CD14-positive monocyte (primary cell): ENCODE data around the gene ADAMTS17. TPM values are rescaled to one million over a fixed set of nuclear protein-coding genes. Genes with fewer than 3 reads are reported as not detected.

ENCODE experiments used
- DNase-seq, 3 donors: peaks; one replicate each; pipeline ENCODE4 v3.0.0-alpha.2; 2011 to 2022
- H2AFZ ChIP-seq: 2 replicates; pipeline ENCODE4 v1.6.0; 2012; ENCODE audit warnings: mild to moderate bottlenecking, low read depth, low read length, inconsistent platforms; ENCODE audit not compliant: insufficient read depth, poor library complexity, severe bottlenecking
- H3K27ac ChIP-seq, 2 donors: 1 replicate in 1 of 2; 2 replicates in 1 of 2; pipeline ENCODE4 v1.5.1; 2012 to 2013; ENCODE audit warnings: low read length in 2 of 2, control low read depth in 1 of 2, inconsistent platforms in 1 of 2, low read depth in 1 of 2, mild to moderate bottlenecking in 1 of 2
- H3K27me3 ChIP-seq, 2 donors: one replicate each; pipeline versions ENCODE4 v1.6.0 to v1.6.1; 2011 to 2013; ENCODE audit warnings: low read length in 2 of 2; ENCODE audit not compliant: control insufficient read depth in 2 of 2, insufficient read depth in 2 of 2
- H3K36me3 ChIP-seq, 2 donors: replicated peaks in 1 of 2; 1 replicate in 1 of 2; 2 replicates in 1 of 2; pipeline versions ENCODE4 v1.5.1 to v1.6.1; 2012 to 2013; ENCODE audit warnings: low read length in 2 of 2, control low read depth in 1 of 2, inconsistent platforms in 1 of 2, mild to moderate bottlenecking in 1 of 2; ENCODE audit not compliant: insufficient read depth in 2 of 2, control insufficient read depth in 1 of 2
- H3K4me1 ChIP-seq, 2 donors: 1 replicate in 1 of 2; 2 replicates in 1 of 2; pipeline versions ENCODE4 v1.5.1 to v1.6.1; 2012 to 2013; ENCODE audit warnings: low read length in 2 of 2, control low read depth in 1 of 2, inconsistent platforms in 1 of 2, mild to moderate bottlenecking in 1 of 2, moderate library complexity in 1 of 2; ENCODE audit not compliant: insufficient read depth in 2 of 2, control insufficient read depth in 1 of 2
- H3K4me2 ChIP-seq: replicated peaks from 2 replicates; pipeline ENCODE3; 2012; ENCODE audit warnings: low read length, moderate library complexity, mild to moderate bottlenecking; ENCODE audit not compliant: poor library complexity, severe bottlenecking; ENCODE audit errors: extremely low read depth
- H3K4me3 ChIP-seq, 3 experiments: fragments of 200-600 bp in 1 of 3; sonication (generic) in 1 of 3; replicated peaks in 1 of 3; 1 replicate in 2 of 3; 2 replicates in 1 of 3; pipeline ENCODE4 v1.5.1; 2011 to 2013; ENCODE audit warnings: low read length in 3 of 3, mild to moderate bottlenecking in 3 of 3, control low read depth in 2 of 3, low read depth in 2 of 3, inconsistent platforms in 1 of 3, moderate library complexity in 1 of 3
- H3K79me2 ChIP-seq: 2 replicates; pipeline ENCODE4 v1.6.0; 2012; ENCODE audit warnings: mild to moderate bottlenecking, control low read depth, inconsistent platforms, low read length, moderate library complexity; ENCODE audit not compliant: insufficient read depth
- H3K9ac ChIP-seq: 2 replicates; pipeline ENCODE4 v1.6.0; 2017; ENCODE audit warnings: low read length, mild to moderate bottlenecking; ENCODE audit not compliant: insufficient read depth, poor library complexity, severe bottlenecking
- H3K9me3 ChIP-seq, 2 donors: replicated peaks in 1 of 2; 1 replicate in 1 of 2; 2 replicates in 1 of 2; pipeline versions ENCODE4 v1.5.1 to v1.6.1; 2012 to 2013; ENCODE audit warnings: low read length in 2 of 2, control low read depth in 1 of 2; ENCODE audit not compliant: control insufficient read depth in 1 of 2, insufficient read depth in 1 of 2
- H4K20me1 ChIP-seq: 2 replicates; pipeline ENCODE4 v1.6.0; 2012; ENCODE audit warnings: mild to moderate bottlenecking, low read length, control low read depth, moderate library complexity; ENCODE audit not compliant: insufficient read depth
- H3K27ac Mint-ChIP-seq, 7 donors: one replicate each; pipeline ENCODE4 v1.8.0; 2020; ENCODE audit warnings: mild to moderate bottlenecking in 7 of 7, mixed read lengths in 7 of 7, moderate library complexity in 6 of 7, inconsistent platforms in 2 of 7
- H3K27me3 Mint-ChIP-seq, 3 donors: one replicate each; pipeline ENCODE4 v1.8.0; 2021 to 2022; ENCODE audit warnings: low read depth in 3 of 3, mild to moderate bottlenecking in 3 of 3, mixed read lengths in 3 of 3, moderate library complexity in 3 of 3, inconsistent platforms in 1 of 3
- H3K36me3 Mint-ChIP-seq, 2 donors: one replicate each; pipeline ENCODE4 v1.8.0; 2020; ENCODE audit warnings: mixed read lengths in 2 of 2, inconsistent platforms in 1 of 2, mild to moderate bottlenecking in 1 of 2
- H3K4me1 Mint-ChIP-seq: one replicate; pipeline ENCODE4 v1.8.0; 2020; ENCODE audit warnings: mild to moderate bottlenecking, mixed read lengths
- H3K4me3 Mint-ChIP-seq, 2 donors: one replicate each; pipeline ENCODE4 v1.8.0; 2020; ENCODE audit warnings: mild to moderate bottlenecking in 2 of 2, mixed read lengths in 2 of 2, moderate library complexity in 1 of 2
- H3K9me3 Mint-ChIP-seq, 7 donors: one replicate each; pipeline ENCODE4 v1.8.0; 2020 to 2022; ENCODE audit warnings: mixed read lengths in 7 of 7, mild to moderate bottlenecking in 6 of 7, moderate library complexity in 6 of 7, inconsistent platforms in 2 of 7
- CTCF ChIP-seq: fragments of 200-600 bp; IDR thresholded peaks from one replicate; pipeline ENCODE4 v1.8.0; 2022; ENCODE audit warnings: antibody characterized with exemption, mild to moderate bottlenecking
- WGBS: methylation state at CpG from one replicate; pipeline ENCODE4 v1.1.5; 2013; ENCODE audit warnings: missing lambda C conversion rate; ENCODE audit not compliant: insufficient coverage; 5-methylcytosine and 5-hydroxymethylcytosine counted together
- intact Hi-C, 2 donors: fragments of 100-400 bp; cut with micrococcal nuclease; formaldehyde crosslinking; loops; one replicate each; pipeline versions ENCODE4 v1.15.0 to v1.15.1; 2023
- polyA plus RNA-seq, 3 donors: library from polyadenylated mRNA; depleted of rRNA in 1 of 3; unstranded in 2 of 3; stranded (reverse) in 1 of 3; fragments of 300-500 nt in 2 of 3; fragments of >200 nt in 1 of 3; fragmentation: Illumina TruSeq in 2 of 3; gene quantifications; 1 replicate in 2 of 3; 2 replicates in 1 of 3; pipeline ENCODE4 v1.2.3, GENCODE V29; 2012 to 2021

ADAMTS17 gene
- polyA plus RNA-seq, 3 donors, result 0.03 to 0.25 TPM; not detected in 1

GRCh38 chr15:100332231-100332630, 9.5 kb downstream of the ADAMTS17 start:
- Histone ChIP-seq H2AFZ (no peak overlapping the region), H3K4me3 (no peak overlapping the region), H3K9ac (no peak overlapping the region), H3K9me3 (no peaks in the 10 kb centered on the region), H3K27me3 (peaks cover 0 to 21% of the 10 kb centered on the region in 2 donors), H3K79me2 (no peaks in the 10 kb centered on the region), H3K36me3 (no peaks in the 10 kb centered on the region), H3K4me1 (no peaks in the 10 kb centered on the region), H3K27ac (no peak overlapping the region), H3K4me2 (no peak overlapping the region), H4K20me1 (no peaks in the 10 kb centered on the region)
- intact Hi-C loops, result no loop called here
- Mint-ChIP-seq H3K27ac (no peak overlapping the region), H3K9me3 (no peaks in the 10 kb centered on the region), H3K4me1 (no peaks in the 10 kb centered on the region), H3K27me3 (peaks cover 14 to 57% (median 43%) of the 10 kb centered on the region in 3 donors), H3K36me3 (no peaks in the 10 kb centered on the region), H3K4me3 (no peak overlapping the region)
- no peak for DNase-seq
- WGBS, result 87% methylated on average over 11 of the region's 13 CpGs
- TF ChIP-seq CTCF, result no peak

DNA sequence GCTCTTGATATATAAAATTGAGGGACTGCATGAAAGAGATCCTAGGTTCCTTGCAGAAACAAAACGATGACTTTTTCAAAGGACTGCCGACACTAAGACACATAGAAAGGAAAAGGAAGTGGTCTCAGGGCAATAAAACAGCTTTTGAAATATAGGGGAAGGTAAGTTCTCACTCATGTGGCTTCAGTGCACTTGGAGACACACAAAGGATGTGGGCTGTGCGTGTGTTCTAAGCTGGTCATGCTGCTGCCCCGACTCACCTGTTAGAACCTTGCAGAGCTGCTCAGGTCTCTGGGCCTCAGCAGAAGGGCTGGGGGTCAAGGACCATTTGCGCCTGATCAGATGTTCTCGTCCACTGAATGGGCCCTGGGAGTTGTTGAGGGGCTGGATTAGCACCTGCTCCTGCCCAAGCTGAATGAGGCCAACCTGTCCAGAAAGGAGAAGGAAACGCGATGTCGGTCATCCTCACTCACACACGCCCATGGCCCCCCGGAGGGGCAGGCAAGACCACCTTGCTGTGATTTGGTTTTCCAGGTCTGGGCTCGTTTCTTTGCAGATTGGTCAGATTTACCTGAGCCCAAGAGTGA, 11.1 kb downstream of the ADAMTS17 start:
- Histone ChIP-seq H4K20me1 (no peaks in the 10 kb centered on the region), H3K9me3 (no peaks in the 10 kb centered on the region), H3K27ac (no peak overlapping the region), H3K4me2 (no peak overlapping the region), H3K4me3 (no peak overlapping the region), H2AFZ (no peak overlapping the region), H3K36me3 (no peaks in the 10 kb centered on the region), H3K27me3 (peaks cover 0 to 16% of the 10 kb centered on the region in 2 donors), H3K79me2 (no peaks in the 10 kb centered on the region), H3K4me1 (no peaks in the 10 kb centered on the region), H3K9ac (no peak overlapping the region)
- no peak for DNase-seq
- no peaks in the 10 kb centered on the region for H3K36me3 Mint-ChIP-seq
- TF ChIP-seq CTCF, result no peak
- H3K27me3 Mint-ChIP-seq, result peaks cover 10 to 42% (median 37%) of the 10 kb centered on the region in 3 donors
- WGBS, result 36% methylated on average over 7 of the region's 12 CpGs
- intact Hi-C loops, result no loop called here
- H3K27ac Mint-ChIP-seq, result no peak overlapping the region
- no peak overlapping the region for H3K4me3 Mint-ChIP-seq
- peaks cover 0 to 2% (median 0%) of the 10 kb centered on the region in 7 donors for H3K9me3 Mint-ChIP-seq
- no peaks in the 10 kb centered on the region for H3K4me1 Mint-ChIP-seq
